NCI-H2227 treated with DMSO at 0.1 percent for 48 hours (cell line): ENCODE measurements around the gene NFIX.

ENCODE experiments used
- DNase-seq: peaks from one replicate; lab custom pipeline; 2025; lab: John Stamatoyannopoulos, UW

Gene NFIX

DNA sequence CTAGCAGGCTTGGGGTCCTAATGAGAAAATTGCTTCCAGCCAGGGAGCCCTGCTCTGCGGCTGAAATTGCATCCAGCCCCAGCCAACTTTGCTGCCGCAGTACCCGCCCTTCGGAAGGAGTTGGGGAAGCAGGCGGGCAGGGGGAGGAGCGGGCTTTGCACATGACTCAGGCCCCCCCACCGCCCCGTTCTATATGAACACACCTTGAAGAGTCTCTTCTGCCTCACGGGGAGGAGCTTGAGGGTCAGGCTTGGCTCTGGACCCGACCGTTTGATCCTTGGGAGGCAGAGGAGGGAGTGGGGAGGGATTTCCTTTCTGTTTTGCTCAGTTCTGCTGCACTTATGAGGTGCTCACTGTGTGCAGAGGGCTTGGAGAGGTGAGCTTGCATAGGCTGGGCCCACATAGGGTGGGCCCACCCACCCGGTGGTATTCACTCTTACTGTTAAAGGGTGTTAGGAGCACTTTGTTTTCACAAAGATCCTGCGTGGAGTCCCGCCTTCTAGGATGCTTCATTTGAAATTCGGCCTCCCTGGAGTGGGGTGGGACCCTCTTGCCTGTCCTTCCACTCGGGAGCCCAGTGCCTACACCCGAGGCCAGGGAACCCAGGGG lies 60.9 kb downstream of the NFIX start:
- DNase-seq: no peak

DNA sequence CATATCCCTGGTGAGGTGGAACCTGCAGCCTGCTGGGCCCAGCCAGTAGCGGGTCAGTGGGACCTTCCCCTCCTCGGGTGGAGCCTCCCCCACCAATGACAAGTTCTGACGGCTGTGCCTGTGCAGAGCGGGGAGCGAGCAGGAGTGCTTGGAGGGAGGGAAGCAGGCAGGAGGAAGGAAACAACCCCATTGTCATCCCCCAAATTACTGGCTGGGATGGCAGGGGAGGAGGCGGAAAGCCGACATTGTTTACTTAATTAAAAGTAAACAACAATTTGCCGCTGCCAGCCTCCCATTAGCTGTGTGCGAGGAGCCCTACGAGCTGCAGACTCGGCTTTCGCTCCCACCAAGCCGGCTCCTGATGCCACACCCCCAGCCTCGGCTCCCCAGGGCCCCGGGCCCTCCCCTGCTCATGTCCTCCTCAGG lies 61.9 kb downstream of the NFIX start:
- DNase-seq: no peak

DNA sequence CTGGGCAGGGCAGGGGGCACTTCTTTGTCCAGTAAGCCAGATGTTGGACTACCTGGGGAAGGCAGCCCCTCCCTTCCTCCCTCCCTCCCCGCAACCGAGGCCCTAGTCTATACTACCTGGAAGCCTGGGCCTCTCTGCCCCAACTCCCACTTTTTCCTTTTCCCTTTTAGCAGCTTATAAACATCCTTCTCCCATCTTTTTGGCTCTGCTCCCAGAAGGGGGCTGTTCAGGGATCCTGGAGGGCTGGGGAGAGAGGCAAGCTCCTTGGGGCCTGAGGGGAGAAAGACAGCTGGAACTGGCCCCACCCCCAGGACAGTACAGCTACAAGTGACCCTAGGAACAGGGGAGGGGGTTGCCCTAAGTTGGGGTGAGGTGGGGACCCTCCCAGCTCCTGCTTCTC lies 62.5 kb downstream of the NFIX start:
- no peak for DNase-seq

DNA sequence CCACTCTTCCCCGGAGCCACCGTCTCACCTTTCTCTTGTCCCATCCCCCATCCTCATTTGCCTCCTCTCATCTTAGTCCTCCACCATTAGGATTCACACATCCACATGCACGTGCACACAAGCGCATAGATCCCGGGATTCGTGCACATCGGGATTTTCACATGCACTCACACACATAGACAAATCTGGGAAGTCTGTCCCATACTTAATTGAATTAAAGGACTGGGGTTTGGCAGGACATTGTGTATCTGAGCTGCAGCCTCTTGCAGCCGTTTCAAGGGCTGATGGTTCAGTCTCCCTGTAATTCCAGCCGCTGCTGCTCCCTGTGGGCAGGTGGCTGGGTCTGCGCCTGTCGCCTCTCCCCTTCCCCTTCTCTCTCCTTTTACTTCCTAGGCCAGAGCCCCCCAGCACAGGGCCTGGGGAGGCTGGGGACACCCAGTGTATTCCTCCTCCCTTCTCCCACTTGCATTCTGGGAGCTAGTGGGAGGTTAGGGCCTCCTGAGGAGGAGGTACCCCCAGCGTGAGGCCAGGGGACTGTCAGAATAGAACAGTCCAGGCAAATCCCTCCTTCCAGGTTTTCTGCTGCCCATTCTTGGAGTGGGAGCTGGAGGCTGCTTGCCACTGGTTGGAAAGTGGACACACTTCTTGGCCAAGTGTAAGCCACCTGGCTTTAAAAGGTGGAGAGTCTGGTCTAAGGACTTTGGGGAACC lies 63.8 kb downstream of the NFIX start:
- DNase-seq: no peak

DNA sequence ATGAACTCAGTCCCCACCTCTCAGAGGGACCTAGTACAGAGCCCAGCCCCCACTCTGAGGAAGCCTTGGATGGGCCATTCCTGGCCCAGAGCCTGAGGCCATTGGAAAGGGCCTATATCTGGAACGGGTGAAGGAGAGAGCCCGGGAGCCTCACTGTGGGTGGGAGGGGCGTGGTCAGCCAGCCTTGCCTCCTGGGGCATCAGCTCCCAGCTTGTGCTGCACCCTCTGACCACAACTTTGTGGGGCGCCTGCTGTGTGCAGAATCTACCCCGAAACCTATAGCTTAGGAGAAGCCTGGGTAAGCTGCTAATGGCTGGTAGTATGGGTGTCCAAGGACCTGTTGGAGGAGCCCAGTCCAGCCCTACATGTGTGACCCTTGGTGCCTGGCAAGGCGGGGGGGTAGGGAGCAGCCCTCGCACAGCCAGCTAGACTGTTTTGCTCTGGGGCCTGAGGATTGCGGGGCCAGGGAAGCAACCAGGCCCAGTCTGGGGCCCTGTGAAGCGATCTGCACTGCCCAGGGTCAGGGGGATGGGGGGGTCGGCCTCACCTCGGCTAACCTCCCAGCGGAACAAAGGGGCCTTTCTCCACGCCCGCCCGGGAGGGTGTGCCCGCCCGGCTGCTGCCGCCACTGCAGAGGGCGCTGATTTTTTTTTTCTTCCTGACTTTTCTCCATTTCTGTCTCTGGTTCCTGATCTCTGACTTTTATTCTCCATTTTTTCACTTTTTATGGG lies 65.1 kb downstream of the NFIX start:
- DNase-seq: no peak

DNA sequence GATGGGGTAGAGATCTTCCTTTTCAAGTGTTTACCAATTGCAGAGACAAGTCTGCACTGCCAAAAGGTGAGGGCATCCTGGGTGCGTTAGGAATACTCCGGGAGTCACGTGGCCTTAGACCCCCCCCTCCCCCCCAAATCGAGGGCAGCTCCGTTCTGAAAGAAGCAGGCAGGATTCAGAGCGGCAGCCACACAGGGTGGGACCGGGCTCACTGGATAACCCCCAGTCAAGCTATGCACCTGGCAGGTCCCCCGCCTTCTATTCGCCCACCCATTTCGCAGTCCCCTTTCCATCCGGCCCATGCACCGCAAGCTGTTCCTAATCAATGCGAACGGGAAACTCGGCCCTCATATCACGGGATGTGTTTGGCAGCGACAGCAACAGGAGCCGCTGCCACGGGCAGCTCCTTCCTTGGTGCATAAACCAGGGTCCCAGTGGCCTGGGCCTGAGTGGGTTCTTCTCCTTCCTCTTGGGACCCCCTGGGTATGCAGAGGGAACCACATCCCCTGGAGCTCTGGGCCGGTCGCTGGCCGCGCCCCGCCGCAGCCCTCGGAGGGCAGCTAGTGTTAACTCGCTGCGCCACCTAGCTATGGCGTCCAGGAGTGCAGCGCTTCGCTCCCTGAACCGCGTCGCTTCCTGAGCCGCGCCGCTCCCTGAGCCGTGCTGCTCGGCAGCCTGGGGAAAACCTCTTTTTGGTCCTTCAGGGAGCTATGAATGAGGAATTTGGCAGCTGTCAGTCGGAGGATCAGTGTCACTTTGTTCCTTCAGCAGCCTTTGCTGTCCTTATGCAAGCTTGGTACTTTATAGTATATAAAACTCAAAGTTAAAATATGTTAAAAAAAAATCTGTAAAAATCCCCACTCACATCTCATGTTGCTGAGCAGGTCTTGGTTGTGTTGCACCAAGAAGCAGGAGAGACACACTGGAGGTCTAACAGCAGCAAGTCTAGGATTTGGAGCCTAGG lies 66.0 kb downstream of the NFIX start:
- DNase-seq: peak; percentile 50

DNA sequence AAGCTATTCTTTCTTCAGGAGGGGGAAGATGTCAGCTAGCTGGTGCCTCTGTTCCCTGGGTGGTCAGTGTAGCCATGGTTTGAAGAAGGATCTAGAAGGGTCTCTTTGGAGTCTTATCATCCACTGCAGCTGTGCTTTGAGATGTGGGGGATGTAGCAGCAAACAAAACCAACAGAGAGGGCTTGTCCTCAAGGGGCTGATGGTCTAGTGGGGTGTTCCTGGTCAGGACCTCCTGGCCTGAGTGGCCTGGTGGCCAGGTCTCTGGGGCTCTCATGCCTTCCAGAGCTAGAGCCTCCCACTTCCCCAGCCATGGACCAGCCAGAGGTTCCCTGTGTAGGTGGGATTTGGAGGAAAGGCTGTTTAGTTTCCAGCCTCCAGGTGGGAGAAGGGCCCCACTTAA lies 67.0 kb downstream of the NFIX start:
- no peak for DNase-seq

DNA sequence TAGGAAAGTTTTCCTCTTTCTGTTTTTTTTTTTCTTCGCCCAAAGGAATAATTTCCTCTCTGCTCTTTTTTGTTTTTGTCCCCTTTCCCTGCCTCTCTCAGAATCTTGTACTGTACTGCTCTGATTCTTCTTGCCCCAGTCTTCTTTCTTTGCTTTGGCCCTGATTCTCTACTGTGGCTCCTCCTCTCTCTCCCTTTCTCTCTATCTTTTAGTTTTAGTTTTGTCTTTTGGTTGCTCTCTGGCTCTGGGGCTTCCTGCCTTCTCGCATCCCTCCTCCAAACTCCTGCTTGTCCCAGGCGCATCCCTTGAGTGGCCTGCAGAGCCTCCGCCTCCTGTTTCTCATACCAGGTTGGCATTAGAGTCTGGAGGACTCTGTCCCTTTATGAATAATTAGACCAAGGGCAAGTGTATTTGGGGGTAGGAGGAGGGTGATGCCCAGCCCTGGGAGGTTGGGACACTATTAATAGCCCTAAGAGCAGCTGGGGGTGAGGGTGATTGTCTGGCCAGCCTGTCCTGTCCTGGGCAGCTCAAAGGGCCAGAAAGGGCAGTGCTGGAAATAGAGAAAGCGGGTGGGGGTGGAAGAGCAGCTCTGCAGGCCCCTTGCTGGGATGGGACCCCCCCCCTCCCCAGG lies 68.3 kb downstream of the NFIX start:
- DNase-seq: no peak

DNA sequence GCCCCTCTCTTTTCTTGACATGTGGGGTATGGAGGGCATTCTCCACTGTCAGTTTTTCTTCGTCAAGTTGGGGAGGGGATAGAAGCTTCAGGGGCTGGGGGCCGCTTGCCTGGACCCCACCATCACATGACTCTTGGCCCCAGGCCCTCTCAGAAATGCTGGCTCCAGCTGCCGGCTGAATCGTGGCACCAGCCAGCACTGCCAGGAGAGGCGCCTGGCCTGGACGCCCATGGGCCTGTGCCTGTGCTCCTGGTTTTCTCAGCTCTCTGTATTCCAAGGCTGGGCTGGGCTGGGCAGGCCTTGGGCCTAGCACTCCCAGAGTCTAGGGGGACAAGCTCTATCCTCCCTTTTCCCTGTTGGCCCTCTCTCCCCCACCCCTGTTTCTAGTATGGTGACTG lies 68.8 kb downstream of the NFIX start:
- no peak for DNase-seq

DNA sequence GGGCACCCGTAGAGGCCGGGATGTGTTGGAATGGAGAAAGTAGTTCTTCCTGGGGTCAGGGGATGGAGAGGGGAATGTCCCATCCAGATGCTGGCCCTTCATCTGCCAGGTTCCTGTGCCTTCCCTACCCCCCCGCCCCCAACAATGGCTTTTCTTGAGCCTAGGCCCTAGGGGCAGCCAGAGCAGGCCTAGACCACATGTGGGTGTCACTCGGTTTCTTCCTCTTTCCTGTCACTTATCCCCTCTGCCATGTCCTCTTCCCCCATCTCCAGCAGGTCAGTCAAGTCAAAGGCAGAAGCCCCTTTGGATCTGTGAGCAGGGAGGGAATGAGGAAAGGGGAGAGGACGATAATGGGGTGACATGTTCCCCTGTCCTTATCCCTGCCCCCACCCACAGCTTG lies 71.0 kb downstream of the NFIX start:
- no peak for DNase-seq

DNA sequence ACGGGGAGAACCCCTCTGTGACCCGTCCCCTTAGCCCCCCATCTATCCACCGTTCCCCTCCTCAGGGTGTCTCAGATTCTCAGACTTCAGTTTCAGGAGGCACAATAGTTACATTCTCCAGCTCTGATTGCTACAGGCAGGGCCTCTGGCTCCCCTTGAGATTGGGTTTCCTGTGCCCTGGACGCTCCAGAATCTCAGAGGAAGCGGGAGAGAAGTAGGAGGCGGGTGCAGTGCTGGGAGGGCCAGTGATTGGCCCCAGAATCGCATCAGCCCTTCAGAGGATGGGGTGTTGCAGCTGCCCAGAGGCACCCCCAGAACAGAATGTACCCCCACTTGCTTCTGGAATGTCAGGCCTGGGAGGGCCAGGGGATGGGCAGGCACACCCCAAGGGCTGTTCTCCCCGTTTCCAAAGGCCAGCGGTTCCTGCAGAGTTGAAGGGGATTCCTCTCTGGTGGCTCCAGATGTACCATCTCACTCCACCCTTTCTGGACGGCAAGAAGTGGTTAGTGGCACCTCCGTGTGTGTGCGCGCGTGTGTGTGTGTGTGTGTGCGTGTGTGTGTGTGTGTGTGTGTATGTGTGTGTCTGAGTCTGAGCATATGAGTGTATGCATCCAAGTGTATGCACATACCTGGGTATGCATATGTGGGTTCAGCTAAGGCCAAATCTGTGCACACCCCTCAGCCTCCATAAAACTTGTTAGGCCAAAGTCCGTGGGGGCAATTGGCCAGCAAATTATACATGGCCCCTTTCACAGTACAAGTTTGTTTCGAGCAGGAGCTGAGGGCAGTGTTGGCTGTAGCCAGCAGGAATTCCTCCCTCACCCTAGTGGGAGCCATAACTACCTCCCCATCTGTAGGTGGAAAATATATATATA lies 71.9 kb downstream of the NFIX start:
- no peak for DNase-seq

DNA sequence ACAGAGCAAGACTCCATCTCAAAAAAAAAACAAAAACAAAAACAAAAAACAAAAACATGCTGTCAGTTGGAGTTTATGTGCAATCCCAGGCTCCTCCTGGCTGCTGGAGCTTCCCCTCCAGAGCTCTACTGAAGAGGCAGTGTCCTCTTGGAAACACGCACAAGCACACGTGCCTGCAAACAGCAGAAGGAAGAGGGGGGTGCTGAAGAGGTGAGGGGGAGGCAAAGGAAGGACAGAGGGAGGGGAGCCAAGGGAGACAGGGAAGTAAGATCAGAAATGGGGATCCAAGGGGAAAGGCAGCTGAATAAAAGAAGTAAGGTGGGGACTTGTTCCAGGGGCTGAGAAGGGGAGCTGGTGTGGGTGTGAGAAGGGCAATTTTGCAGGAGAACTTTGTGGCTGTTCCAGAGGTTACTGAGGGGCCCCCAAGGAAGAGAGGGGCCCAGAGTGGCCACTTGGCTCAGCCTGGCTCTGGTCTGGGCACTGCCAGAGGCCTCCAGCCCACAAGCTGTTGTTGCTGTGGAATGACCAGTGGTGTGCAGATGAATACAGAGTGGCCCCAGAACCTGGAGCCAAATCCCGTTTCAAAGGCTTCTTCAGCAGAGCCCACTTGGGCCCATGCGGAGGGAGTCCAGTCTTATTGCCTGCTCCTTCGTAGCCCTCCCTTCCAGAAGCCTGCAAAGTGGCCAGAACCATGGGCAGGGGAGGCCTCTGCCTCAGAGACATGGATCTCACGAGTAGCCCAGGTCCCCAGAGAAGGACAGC lies 73.0 kb downstream of the NFIX start:
- DNase-seq: no peak

DNA sequence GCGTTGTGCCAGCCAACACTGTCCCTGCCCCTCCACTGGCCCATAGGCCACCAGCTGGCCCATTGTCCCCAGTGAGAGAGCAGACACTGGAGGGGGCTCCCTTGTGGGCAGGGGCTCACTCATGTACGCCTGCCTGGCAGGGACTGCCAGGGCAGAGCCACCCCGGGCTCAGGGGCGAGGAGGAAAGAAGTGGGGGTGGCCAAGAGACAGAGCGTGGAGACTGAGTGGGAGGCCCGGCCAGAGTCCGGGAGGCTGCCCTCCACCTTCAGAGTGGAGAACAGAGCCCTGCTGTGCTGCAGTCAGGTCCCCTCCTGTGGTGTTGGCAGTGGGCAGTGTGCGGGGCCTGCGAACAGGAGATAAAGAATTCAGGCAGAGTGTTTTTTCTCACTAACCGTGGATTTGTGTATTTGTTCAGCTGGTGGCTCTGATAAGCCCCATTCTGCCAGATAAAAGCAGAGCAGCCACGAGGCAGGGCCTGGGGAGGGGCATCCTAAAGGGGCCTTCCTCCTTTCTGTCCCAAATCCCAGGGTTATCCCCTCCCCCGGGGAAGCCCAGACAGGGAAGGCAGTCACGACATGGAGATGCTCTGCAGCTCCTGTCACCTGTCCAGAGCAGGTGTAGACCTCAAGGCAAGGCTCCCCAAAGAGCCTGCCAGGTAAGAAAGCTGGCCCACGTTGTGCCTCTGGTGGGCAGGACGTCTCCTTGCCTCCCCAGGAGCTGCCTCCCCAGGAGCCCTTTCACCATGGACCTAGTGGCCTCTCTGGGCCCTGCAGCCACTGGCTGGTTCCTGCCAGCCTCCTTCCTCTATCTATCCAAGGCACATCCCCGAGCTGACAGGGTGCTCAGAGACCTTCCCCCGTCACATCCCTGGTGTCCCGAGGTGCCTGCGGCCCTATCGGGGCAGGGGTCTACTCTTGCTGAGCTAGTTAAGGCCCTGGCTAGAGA lies 74.4 kb downstream of the NFIX start:
- no peak for DNase-seq

DNA sequence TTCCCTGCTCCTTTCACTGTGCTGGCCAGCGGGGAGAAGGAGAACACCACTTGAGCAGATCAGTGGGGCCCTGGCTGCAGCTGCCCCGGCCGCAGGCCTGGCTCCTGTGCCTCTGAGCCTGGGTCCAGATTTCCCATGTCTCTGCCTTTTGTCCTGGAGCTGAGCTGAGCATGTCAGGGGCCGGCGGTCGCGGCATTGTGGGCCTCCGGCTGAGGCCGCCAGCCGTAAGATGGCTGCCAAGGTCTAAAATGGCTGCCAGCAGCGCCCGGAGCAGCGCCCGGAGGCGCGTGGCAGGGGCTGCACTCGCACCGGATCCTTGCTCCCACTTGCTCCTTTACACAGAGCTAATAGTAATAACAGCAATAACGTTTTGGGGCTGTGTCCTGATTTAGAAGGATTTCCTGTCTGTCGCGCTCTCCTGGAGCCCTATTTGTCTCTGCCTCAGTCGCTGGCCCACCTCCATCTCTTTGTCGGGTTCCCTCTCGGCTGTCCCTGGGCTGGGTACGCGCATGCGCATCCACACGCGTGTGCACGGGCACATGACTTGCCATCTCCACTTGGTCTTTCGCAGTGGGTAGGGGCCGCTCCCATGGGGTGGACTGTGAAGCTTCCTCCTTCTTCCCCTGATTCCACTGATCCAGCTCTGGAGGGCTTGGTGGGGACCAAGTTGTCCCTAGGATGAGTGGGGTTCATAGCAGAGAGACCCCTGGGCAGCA lies 75.3 kb downstream of the NFIX start:
- DNase-seq: no peak

DNA sequence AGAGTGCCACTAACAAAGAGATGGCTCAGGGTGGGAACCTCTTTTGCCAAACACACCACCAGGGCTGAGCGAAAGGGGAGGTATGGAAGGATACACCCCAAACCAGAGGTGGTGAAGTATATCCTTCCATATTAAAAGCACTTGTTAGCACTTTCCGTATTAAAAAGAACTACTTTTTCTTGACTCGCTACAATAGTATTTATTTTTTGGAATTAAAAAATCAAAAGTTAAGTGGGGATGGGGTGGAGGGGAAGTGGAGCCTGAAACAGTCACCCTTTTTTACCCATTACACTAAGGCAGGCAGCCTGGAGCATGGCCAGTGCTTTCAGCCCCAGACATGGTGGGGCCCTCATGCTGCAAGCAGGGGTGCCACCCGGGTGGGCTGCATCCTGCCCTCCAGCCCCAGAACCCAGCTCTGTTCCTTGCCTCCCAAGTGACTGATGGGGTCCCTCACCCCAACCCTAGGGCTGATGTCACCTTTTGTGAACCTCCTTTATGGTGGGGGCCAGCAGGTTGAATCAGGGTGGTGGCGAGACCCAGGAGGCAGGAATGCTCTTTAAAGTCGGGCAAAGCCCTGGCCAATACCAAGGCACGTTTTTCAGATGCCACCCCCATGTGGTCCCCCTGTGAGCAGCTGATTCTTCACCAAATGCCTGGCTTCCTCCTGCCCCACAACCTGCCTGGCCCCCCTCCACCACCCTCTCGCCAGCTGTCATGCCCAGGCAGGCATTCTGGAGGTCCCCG lies 76.3 kb downstream of the NFIX start:
- DNase-seq: no peak

DNA sequence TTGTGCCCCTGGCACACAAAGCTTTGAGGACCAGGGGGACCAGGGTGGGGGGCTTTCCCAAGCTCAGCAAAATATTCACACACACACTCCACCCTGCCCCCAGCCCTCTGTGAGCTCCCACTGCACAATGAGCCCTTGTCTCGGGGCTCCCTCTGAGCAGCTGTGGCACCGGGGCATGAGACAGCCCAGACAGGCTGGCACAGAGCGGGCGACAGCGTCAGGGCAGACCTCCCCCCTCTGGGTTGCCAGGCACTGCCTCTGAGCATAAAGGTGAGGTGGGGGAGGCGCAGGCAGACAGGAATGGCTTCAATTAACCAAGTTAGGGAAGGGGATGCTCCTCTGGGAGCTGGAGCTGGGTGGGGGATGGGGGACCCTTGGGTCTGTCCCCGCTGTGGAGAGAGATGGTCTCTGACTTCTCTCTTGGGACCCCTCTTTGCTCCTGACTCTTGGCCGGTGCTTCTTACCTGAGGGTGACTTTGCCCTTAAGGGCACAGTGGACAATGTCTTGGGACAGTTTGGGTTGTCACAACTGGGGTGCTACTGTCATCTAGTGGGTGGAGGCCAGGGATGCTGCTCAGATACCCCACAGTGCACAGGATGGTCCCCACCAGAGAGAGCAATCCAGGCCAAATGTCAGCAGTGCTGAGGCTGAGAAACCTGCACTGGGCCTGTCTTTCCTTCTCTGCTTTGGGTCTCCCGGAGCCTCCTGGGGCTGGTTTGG lies 77.1 kb downstream of the NFIX start:
- no peak for DNase-seq

DNA sequence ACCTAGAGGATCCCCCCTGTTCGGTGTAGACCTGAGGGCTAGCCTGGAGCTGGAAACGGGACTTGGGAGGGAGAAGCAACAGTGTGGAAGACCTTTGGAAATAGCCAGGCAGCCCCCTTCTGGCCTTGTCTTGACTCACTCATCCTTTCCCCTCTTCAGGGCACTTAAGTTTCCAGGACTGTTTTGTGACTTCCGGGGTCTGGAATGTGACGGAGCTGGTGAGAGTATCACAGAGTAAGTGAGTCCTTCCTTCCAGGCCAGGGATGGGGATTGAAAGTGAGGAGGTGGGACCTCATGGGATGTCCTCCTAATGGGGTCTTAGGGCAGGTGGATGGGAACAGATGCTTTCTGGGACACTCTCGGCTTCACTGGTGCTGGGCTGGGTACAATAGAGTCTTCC lies 78.0 kb downstream of the NFIX start:
- DNase-seq: no peak
